Endodermal cell (in vitro differentiated cells): ENCODE data around the gene RERE. TPM values are rescaled to one million over a fixed set of nuclear protein-coding genes. Genes with fewer than 3 reads are reported as not detected.

Source experiments
- DNase-seq: peaks from one replicate; pipeline ENCODE4 v3.0.0-alpha.2; 2017
- H3K27ac ChIP-seq: 2 replicates; pipeline ENCODE4 v1.5.1; 2013; ENCODE audit warnings: mild to moderate bottlenecking, low read depth, low read length, moderate library complexity
- H3K27me3 ChIP-seq: 2 replicates; pipeline ENCODE4 v1.6.1; 2013; ENCODE audit warnings: mild to moderate bottlenecking, low read length, moderate library complexity; ENCODE audit not compliant: insufficient read depth, control insufficient read depth, poor library complexity, severe bottlenecking
- H3K36me3 ChIP-seq: 2 replicates; pipeline ENCODE4 v1.7.0; 2013; ENCODE audit warnings: mild to moderate bottlenecking, low read length, moderate library complexity; ENCODE audit not compliant: control insufficient read depth, insufficient read depth
- H3K4me1 ChIP-seq: one replicate; pipeline ENCODE4 v1.7.0; 2013; ENCODE audit warnings: low read length; ENCODE audit not compliant: control insufficient read depth, insufficient read depth
- H3K4me3 ChIP-seq: 2 replicates; pipeline ENCODE4 v1.5.1; 2013; ENCODE audit warnings: mild to moderate bottlenecking, low read length, moderate library complexity
- H3K9ac ChIP-seq: 2 replicates; pipeline ENCODE4 v1.6.1; 2013; ENCODE audit warnings: mild to moderate bottlenecking, low read length, moderate library complexity; ENCODE audit not compliant: poor library complexity, severe bottlenecking; ENCODE audit errors: extremely low read depth
- H3K9me3 ChIP-seq: 2 replicates; pipeline ENCODE4 v1.6.1; 2013; ENCODE audit warnings: mild to moderate bottlenecking, low read length, moderate library complexity; ENCODE audit not compliant: control insufficient read depth
- H3K27ac Mint-ChIP-seq: 2 replicates; pipeline ENCODE4 v1.8.0; 2020; ENCODE audit warnings: mixed read lengths
- H3K27me3 Mint-ChIP-seq: 2 replicates; pipeline ENCODE4 v1.8.0; 2021; ENCODE audit warnings: mild to moderate bottlenecking, mixed read lengths; ENCODE audit not compliant: insufficient read depth
- H3K36me3 Mint-ChIP-seq: 2 replicates; pipeline ENCODE4 v1.8.0; 2020; ENCODE audit warnings: low read depth, mixed read lengths
- H3K4me1 Mint-ChIP-seq: 2 replicates; pipeline ENCODE4 v1.8.0; 2020; ENCODE audit warnings: mixed read lengths
- H3K4me3 Mint-ChIP-seq: 2 replicates; pipeline ENCODE4 v1.8.0; 2020; ENCODE audit warnings: mild to moderate bottlenecking, moderate library complexity, mixed read lengths
- H3K9me3 Mint-ChIP-seq: 2 replicates; pipeline ENCODE4 v1.8.0; 2020; ENCODE audit warnings: mild to moderate bottlenecking, mixed read lengths
- CTCF ChIP-seq: fragments of 200-600 bp; sonication (generic); conservative IDR thresholded peaks from 2 replicates; pipeline ENCODE4 v1.5.0; 2021; ENCODE audit warnings: antibody characterized with exemption, mild to moderate bottlenecking
- WGBS, 2 experiments: methylation state at CpG; one replicate each; pipeline versions ENCODE4 v1.1.5 to v1.1.7; 2013; ENCODE audit warnings: missing lambda C conversion rate in 2 of 2, mixed read lengths in 1 of 2; ENCODE audit not compliant: insufficient coverage in 1 of 2, insufficient read length in 1 of 2; 5-methylcytosine and 5-hydroxymethylcytosine counted together
- microRNA-seq: library from miRNA; unstranded; fragments of <30 nt; microRNA quantifications from one replicate; pipeline ENCODE4 v1.2.0, GENCODE V29; 2020; ENCODE audit warnings: borderline microRNAs expressed
- total RNA-seq, 2 donors: library from RNA; stranded (reverse); fragmentation: NEBNext Ultra II Directional in 1 of 2; extraction: Animal tissue kit (Norgen Biotek cat#: 25700) in 1 of 2; gene quantifications; 2 replicates in 1 of 2; 3 replicates in 1 of 2; pipeline ENCODE4 v1.2.1, GENCODE V29; 2021

RERE gene
- total RNA-seq, 2 donors from 2014 or later: 159 to 179 TPM

- H3K27ac Mint-ChIP-seq: no peak overlapping the region
- peaks cover 9% of the 10 kb centered on the region for H3K4me1 Mint-ChIP-seq
- no peak overlapping the region for H3K4me3 Mint-ChIP-seq
- peak; percentile 20 for DNase-seq
- Histone ChIP-seq H3K9me3 (no peaks in the 10 kb centered on the region), H3K36me3 (no peaks in the 10 kb centered on the region), H3K4me1 (no peaks in the 10 kb centered on the region), H3K4me3 (no peak overlapping the region), H3K27ac (no peak overlapping the region), H3K27me3 (no peaks in the 10 kb centered on the region), H3K9ac (no peak overlapping the region)
- TF ChIP-seq CTCF: no peak
- no peaks in the 10 kb centered on the region for H3K9me3 Mint-ChIP-seq
- WGBS, 2 experiments: 92 to 100% methylated on average over 3 of the region's 3 CpGs
- no peaks in the 10 kb centered on the region for H3K36me3 Mint-ChIP-seq
- no peaks in the 10 kb centered on the region for H3K27me3 Mint-ChIP-seq
Observed at GRCh38 chr1:8303141-8303540, 514.3 kb downstream of the RERE start.

Small RNA genes within 50 kb of the gene (microRNA-seq; reads per million reads assigned to microRNA genes)
- gene MIR6728: not detected

Other genes starting within 250 kb of the RERE start
- gene ENO1, start 61.0 kb upstream of the RERE start, total RNA-seq: 1,000 to 10,000 TPM; 1,263 to 1,351 TPM
- not detected for gene CA6, start 128.2 kb upstream of the RERE start, total RNA-seq
- gene SLC2A7, start 208.8 kb upstream of the RERE start, total RNA-seq: not detected